Tibial nerve (tissue), 4 donors: ENCODE measurements around the gene FCAMR. TPM values are rescaled to one million over a fixed set of nuclear protein-coding genes. Genes with fewer than 3 reads are reported as not detected.

Experiments used
- DNase-seq, 2 donors: peaks; one replicate each; pipeline ENCODE4 v3.0.0-alpha.2; 2019; ENCODE audit warnings: low spot score in 2 of 2
- H3K27ac ChIP-seq, 4 donors: fragments of 200-600 bp; sonication (generic) in 3 of 4; one replicate each; pipeline ENCODE4 v1.5.1; 2017 to 2019; ENCODE audit warnings: mild to moderate bottlenecking in 1 of 4
- H3K27me3 ChIP-seq, 2 donors: fragments of 200-600 bp; sonication (generic) in 1 of 2; one replicate each; pipeline versions ENCODE4 v1.5.1 to v1.6.0; 2017 to 2019
- H3K36me3 ChIP-seq, 3 donors: fragments of 200-600 bp; sonication (generic); one replicate each; pipeline ENCODE4 v1.5.1; 2018 to 2019
- H3K4me1 ChIP-seq, 4 donors: fragments of 200-600 bp; sonication (generic) in 3 of 4; one replicate each; pipeline ENCODE4 v1.5.1; 2017 to 2019
- H3K4me3 ChIP-seq, 4 donors: fragments of 200-600 bp; sonication (generic) in 3 of 4; one replicate each; pipeline ENCODE4 v1.5.1; 2017 to 2019; ENCODE audit warnings: mild to moderate bottlenecking in 1 of 4, moderate library complexity in 1 of 4
- H3K9me3 ChIP-seq, 4 donors: fragments of 200-600 bp; sonication (generic) in 3 of 4; one replicate each; pipeline ENCODE4 v1.5.1; 2017 to 2019
- EP300 ChIP-seq, 2 donors: sonication (generic); formaldehyde crosslinking; IDR thresholded peaks; one replicate each; pipeline ENCODE4 v1.6.1; 2017; ENCODE audit warnings: antibody characterized with exemption in 2 of 2, mild to moderate bottlenecking in 1 of 2
- POLR2A ChIP-seq, 2 donors: fragments of 450-650 bp; IDR thresholded peaks; one replicate each; pipeline ENCODE4 v1.6.1; 2017; ENCODE audit warnings: antibody characterized with exemption in 2 of 2, mild to moderate bottlenecking in 2 of 2, moderate library complexity in 2 of 2
- WGBS, 2 donors: methylation state at CpG; one replicate each; pipeline ENCODE4 v1.1.5; 2018; 5-methylcytosine and 5-hydroxymethylcytosine counted together
- total RNA-seq, 4 donors: library from RNA; depleted of rRNA; stranded (reverse); fragments of >200 nt; gene quantifications; one replicate each; pipeline ENCODE4 v1.1.0, GENCODE V29; 2016
- TF ChIP-seq, protein P1 (sequence below), 5 experiments: fragments of 200-600 bp in 3 of 5; fragments of 450-650 bp in 2 of 5; sonication (generic) in 3 of 5; IDR thresholded peaks; one replicate each; pipeline ENCODE4 v1.5.1; 2016 to 2019; ENCODE audit warnings: antibody characterized with exemption in 5 of 5, mild to moderate bottlenecking in 3 of 5, moderate library complexity in 2 of 5

Gene FCAMR
- total RNA-seq, 4 donors from 2014 or later = not detected

DNA sequence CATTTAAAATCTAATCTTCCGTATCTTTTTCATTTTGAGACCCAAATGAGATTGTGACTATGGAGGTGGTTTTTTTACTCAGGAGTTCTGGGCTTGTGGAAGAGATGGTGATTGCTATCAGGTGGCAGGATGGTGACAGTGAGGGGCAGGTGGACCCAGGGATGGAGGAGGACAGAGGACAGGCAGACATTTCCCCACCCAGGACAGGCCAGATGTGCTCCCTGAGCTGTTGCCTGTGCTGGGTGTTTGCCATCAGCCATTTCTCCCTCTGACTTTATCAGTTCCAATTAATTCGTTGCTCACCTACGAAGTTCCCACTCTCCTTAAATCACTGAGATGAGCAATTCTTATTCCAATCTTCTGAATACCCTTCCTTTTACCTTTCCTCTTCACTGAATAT, 35.8 kb upstream of the FCAMR start:
- Histone ChIP-seq H3K4me3 (no peak overlapping the region), H3K27ac (peak overlapping the region in 2 of 4 donors; percentile 14 to 49), H3K27me3 (no peaks in the 10 kb centered on the region), H3K4me1 (peaks cover 0 to 58% (median 15%) of the 10 kb centered on the region in 4 donors), H3K36me3 (no peaks in the 10 kb centered on the region), H3K9me3 (no peaks in the 10 kb centered on the region)
- no peak for DNase-seq
- 88 to 96% methylated on average over 3 of the region's 3 CpGs for WGBS, 2 donors
- TF ChIP-seq POLR2A (IDR thresholded peaks at IDR 0.05) (no peak), EP300 (IDR thresholded peaks at IDR 0.05) (no peak)
- TF ChIP-seq, protein P1, sequence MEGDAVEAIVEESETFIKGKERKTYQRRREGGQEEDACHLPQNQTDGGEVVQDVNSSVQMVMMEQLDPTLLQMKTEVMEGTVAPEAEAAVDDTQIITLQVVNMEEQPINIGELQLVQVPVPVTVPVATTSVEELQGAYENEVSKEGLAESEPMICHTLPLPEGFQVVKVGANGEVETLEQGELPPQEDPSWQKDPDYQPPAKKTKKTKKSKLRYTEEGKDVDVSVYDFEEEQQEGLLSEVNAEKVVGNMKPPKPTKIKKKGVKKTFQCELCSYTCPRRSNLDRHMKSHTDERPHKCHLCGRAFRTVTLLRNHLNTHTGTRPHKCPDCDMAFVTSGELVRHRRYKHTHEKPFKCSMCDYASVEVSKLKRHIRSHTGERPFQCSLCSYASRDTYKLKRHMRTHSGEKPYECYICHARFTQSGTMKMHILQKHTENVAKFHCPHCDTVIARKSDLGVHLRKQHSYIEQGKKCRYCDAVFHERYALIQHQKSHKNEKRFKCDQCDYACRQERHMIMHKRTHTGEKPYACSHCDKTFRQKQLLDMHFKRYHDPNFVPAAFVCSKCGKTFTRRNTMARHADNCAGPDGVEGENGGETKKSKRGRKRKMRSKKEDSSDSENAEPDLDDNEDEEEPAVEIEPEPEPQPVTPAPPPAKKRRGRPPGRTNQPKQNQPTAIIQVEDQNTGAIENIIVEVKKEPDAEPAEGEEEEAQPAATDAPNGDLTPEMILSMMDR (IDR thresholded peaks at IDR 0.05) = no peak

- Histone ChIP-seq H3K4me3 (no peak overlapping the region), H3K27me3 (no peaks in the 10 kb centered on the region), H3K4me1 (peaks cover 0 to 49% (median 15%) of the 10 kb centered on the region in 4 donors), H3K36me3 (no peaks in the 10 kb centered on the region), H3K27ac (peak overlapping the region in 2 of 4 donors; percentile 22 to 49), H3K9me3 (no peaks in the 10 kb centered on the region)
- DNase-seq = peak in 1 of 2 donors; percentile 38
- TF ChIP-seq, protein P1 (IDR thresholded peaks at IDR 0.05) = peak in 3 of 5 experiments; percentile 16 to 51 (median 49)
- TF ChIP-seq EP300 (IDR thresholded peaks at IDR 0.05) = no peak
- TF ChIP-seq POLR2A (IDR thresholded peaks at IDR 0.05) = no peak
- 46 to 57% methylated on average over 9 of the region's 9 CpGs for WGBS, 2 donors
Measured at GRCh38 chr1:207004931-207005830, 34.9 kb upstream of the FCAMR start.

- no peak for DNase-seq
- Histone ChIP-seq H3K27me3 (no peaks in the 10 kb centered on the region), H3K27ac (no peak overlapping the region), H3K4me3 (no peak overlapping the region), H3K4me1 (peaks cover 0 to 29% (median 6%) of the 10 kb centered on the region in 4 donors), H3K9me3 (peaks cover 0 to 3% (median 0%) of the 10 kb centered on the region in 4 donors), H3K36me3 (no peaks in the 10 kb centered on the region)
- TF ChIP-seq, protein P1 (IDR thresholded peaks at IDR 0.05) = no peak
- no peak for TF ChIP-seq POLR2A (IDR thresholded peaks at IDR 0.05)
- no peak for TF ChIP-seq EP300 (IDR thresholded peaks at IDR 0.05)
- 82 to 91% methylated on average over 4 of the region's 4 CpGs for WGBS, 2 donors
Measured at GRCh38 chr1:207003210-207003609, 33.0 kb upstream of the FCAMR start.

GRCh38 chr1:207002724-207003146, 32.5 kb upstream of the FCAMR start:
- WGBS, 2 donors = 69 to 78% methylated on average over 1 of the region's 1 CpG
- TF ChIP-seq EP300 (IDR thresholded peaks at IDR 0.05) (no peak), POLR2A (IDR thresholded peaks at IDR 0.05) (no peak)
- TF ChIP-seq, protein P1 (IDR thresholded peaks at IDR 0.05) = no peak

More at GRCh38 chr1:207002724-207003146, 32.5 kb upstream of the FCAMR start:
- DNase-seq = no peak
- H3K4me1 ChIP-seq = peaks cover 0 to 24% (median 5%) of the 10 kb centered on the region in 4 donors
- no peak overlapping the region for H3K4me3 ChIP-seq
- no peaks in the 10 kb centered on the region for H3K36me3 ChIP-seq
- H3K9me3 ChIP-seq = peaks cover 0 to 3% (median 0%) of the 10 kb centered on the region in 4 donors
- H3K27me3 ChIP-seq = no peaks in the 10 kb centered on the region
- no peak overlapping the region for H3K27ac ChIP-seq
